Mesendoderm (in vitro differentiated cells): Measurements from ENCODE around the gene RFK.

Experiments
- DNase-seq: peaks from one replicate; pipeline ENCODE4 v3.0.0; 2013
- H2AK5ac ChIP-seq: 2 replicates; pipeline ENCODE4 v1.6.1; 2013; ENCODE audit warnings: low read length, inconsistent platforms
- H2BK120ac ChIP-seq: 2 replicates; pipeline ENCODE4 v1.6.1; 2013; ENCODE audit warnings: low read depth, mild to moderate bottlenecking, low read length, moderate library complexity, mixed read lengths
- H2BK15ac ChIP-seq: replicated peaks from 2 replicates; pipeline ENCODE4 v1.6.1; 2013; ENCODE audit warnings: low read depth, mild to moderate bottlenecking, moderate library complexity
- H2BK5ac ChIP-seq: 2 replicates; pipeline ENCODE4 v1.6.1; 2013; ENCODE audit warnings: low read length, inconsistent platforms
- H3K18ac ChIP-seq: 2 replicates; pipeline ENCODE4 v1.6.1; 2013; ENCODE audit warnings: mild to moderate bottlenecking, low read length, mixed read lengths
- H3K23ac ChIP-seq: one replicate; pipeline ENCODE4 v1.6.1; 2013; ENCODE audit warnings: low read length
- H3K27ac ChIP-seq: 2 replicates; pipeline ENCODE4 v1.5.1; 2013; ENCODE audit warnings: low read depth, mild to moderate bottlenecking, inconsistent platforms, low read length, moderate library complexity
- H3K27me3 ChIP-seq: 2 replicates; pipeline ENCODE4 v1.6.1; 2013; ENCODE audit warnings: low read length, control low read depth, mild to moderate bottlenecking, inconsistent platforms; ENCODE audit not compliant: insufficient read depth, poor library complexity
- H3K36me3 ChIP-seq: 2 replicates; pipeline ENCODE4 v1.6.1; 2013; ENCODE audit warnings: low read length, inconsistent platforms; ENCODE audit not compliant: control insufficient read depth, insufficient read depth
- H3K4ac ChIP-seq: one replicate; pipeline ENCODE4 v1.6.1; 2013; ENCODE audit warnings: low read depth, mild to moderate bottlenecking, low read length, moderate library complexity
- H3K4me1 ChIP-seq: 2 replicates; pipeline ENCODE4 v1.6.1; 2013; ENCODE audit warnings: low read depth, low read length, inconsistent platforms; ENCODE audit not compliant: control insufficient read depth
- H3K4me2 ChIP-seq: 2 replicates; pipeline ENCODE4 v1.6.1; 2013; ENCODE audit warnings: low read length
- H3K4me3 ChIP-seq: 2 replicates; pipeline ENCODE4 v1.5.1; 2013; ENCODE audit warnings: mild to moderate bottlenecking, low read length
- H3K56ac ChIP-seq: one replicate; pipeline ENCODE4 v1.6.1; 2013; ENCODE audit warnings: low read length
- H3K79me1 ChIP-seq: 2 replicates; pipeline ENCODE4 v1.6.1; 2013; ENCODE audit warnings: low read length, inconsistent platforms
- H3K79me2 ChIP-seq: 2 replicates; pipeline ENCODE4 v1.6.1; 2013; ENCODE audit warnings: mild to moderate bottlenecking, low read length; ENCODE audit not compliant: control insufficient read depth, insufficient read depth
- H3K9ac ChIP-seq: 2 replicates; pipeline ENCODE4 v1.6.1; 2013; ENCODE audit warnings: low read length, inconsistent platforms
- H4K5ac ChIP-seq: one replicate; pipeline ENCODE4 v1.6.1; 2013; ENCODE audit warnings: low read length
- H4K8ac ChIP-seq: one replicate; pipeline ENCODE4 v1.6.1; 2013; ENCODE audit warnings: low read depth, mild to moderate bottlenecking, control low read depth, low read length, moderate library complexity
- WGBS: extraction: QIAGEN DNeasy Blood & Tissue Kit; methylation state at CpG from one replicate; pipeline ENCODE4 v1.1.7; 2013; ENCODE audit warnings: low lambda C conversion rate, missing lambda C conversion rate; ENCODE audit not compliant: insufficient coverage; ENCODE audit errors: extremely low coverage; 5-methylcytosine and 5-hydroxymethylcytosine counted together

The RFK gene

GRCh38 chr9:76425677-76426453, 31.6 kb upstream of the RFK start:
- Histone ChIP-seq H3K4me3 (no peak overlapping the region), H3K4ac (no peak overlapping the region), H2AK5ac (no peak overlapping the region), H4K5ac (no peak overlapping the region), H3K27me3 (no peaks in the 10 kb centered on the region), H2BK15ac (no peak overlapping the region), H3K56ac (no peak overlapping the region), H3K27ac (no peak overlapping the region), H3K79me1 (no peaks in the 10 kb centered on the region), H3K23ac (no peak overlapping the region), H2BK5ac (no peak overlapping the region), H2BK120ac (no peak overlapping the region), H3K4me2 (no peak overlapping the region), H3K18ac (no peak overlapping the region), H3K4me1 (no peaks in the 10 kb centered on the region), H3K36me3 (no peaks in the 10 kb centered on the region), H3K9ac (no peak overlapping the region), H4K8ac (no peak overlapping the region), H3K79me2 (no peaks in the 10 kb centered on the region)
- no CpG with 5 or more reads among the region's 8 CpGs for WGBS
- no peak for DNase-seq

- Histone ChIP-seq H3K4me1 (no peaks in the 10 kb centered on the region), H3K9ac (no peak overlapping the region), H2AK5ac (no peak overlapping the region), H2BK5ac (no peak overlapping the region), H4K8ac (no peak overlapping the region), H3K4ac (no peak overlapping the region), H3K23ac (no peak overlapping the region), H3K27ac (no peak overlapping the region), H3K18ac (no peak overlapping the region), H3K27me3 (no peaks in the 10 kb centered on the region), H4K5ac (no peak overlapping the region), H3K79me1 (no peaks in the 10 kb centered on the region), H3K4me2 (no peak overlapping the region), H3K79me2 (no peaks in the 10 kb centered on the region), H3K4me3 (no peak overlapping the region), H2BK120ac (no peak overlapping the region), H3K36me3 (no peaks in the 10 kb centered on the region), H2BK15ac (no peak overlapping the region), H3K56ac (no peak overlapping the region)
- WGBS = no CpG with 5 or more reads among the region's 4 CpGs
- DNase-seq = no peak
Observed at GRCh38 chr9:76424491-76424890, 30.3 kb upstream of the RFK start.

- Histone ChIP-seq H3K27me3 (no peaks in the 10 kb centered on the region), H4K5ac (no peak overlapping the region), H3K9ac (no peak overlapping the region), H3K23ac (no peak overlapping the region), H3K36me3 (no peaks in the 10 kb centered on the region), H2BK120ac (no peak overlapping the region), H3K4me2 (no peak overlapping the region), H3K4ac (no peak overlapping the region), H3K4me1 (no peaks in the 10 kb centered on the region), H2BK5ac (no peak overlapping the region), H2AK5ac (no peak overlapping the region), H3K18ac (no peak overlapping the region), H3K56ac (no peak overlapping the region), H4K8ac (no peak overlapping the region), H2BK15ac (no peak overlapping the region), H3K79me2 (no peaks in the 10 kb centered on the region), H3K79me1 (no peaks in the 10 kb centered on the region), H3K27ac (no peak overlapping the region), H3K4me3 (no peak overlapping the region)
- WGBS = no CpG with 5 or more reads among the region's 2 CpGs
- no peak for DNase-seq
Observed at GRCh38 chr9:76423216-76424177, 29.3 kb upstream of the RFK start.

- Histone ChIP-seq H3K4me3 (no peak overlapping the region), H2BK120ac (no peak overlapping the region), H4K5ac (no peak overlapping the region), H3K79me2 (no peaks in the 10 kb centered on the region), H2AK5ac (no peak overlapping the region), H3K4me1 (no peaks in the 10 kb centered on the region), H4K8ac (no peak overlapping the region), H2BK5ac (no peak overlapping the region), H3K56ac (no peak overlapping the region), H3K27ac (no peak overlapping the region), H3K27me3 (no peaks in the 10 kb centered on the region), H3K4me2 (no peak overlapping the region), H3K18ac (no peak overlapping the region), H3K23ac (no peak overlapping the region), H3K36me3 (no peaks in the 10 kb centered on the region), H3K79me1 (no peaks in the 10 kb centered on the region), H3K9ac (no peak overlapping the region), H3K4ac (no peak overlapping the region), H2BK15ac (no peak overlapping the region)
- DNase-seq = peak; percentile 42
- no CpG with 5 or more reads among the region's 2 CpGs for WGBS
Observed at GRCh38 chr9:76419782-76420380, 25.7 kb upstream of the RFK start.

GRCh38 chr9:76417394-76417793, 23.2 kb upstream of the RFK start:
- no peak overlapping the region for H3K4ac ChIP-seq
- no peak overlapping the region for H3K56ac ChIP-seq
- no peak overlapping the region for H3K9ac ChIP-seq
- no peak overlapping the region for H3K27ac ChIP-seq
- H2BK15ac ChIP-seq = no peak overlapping the region
- no peak overlapping the region for H2BK5ac ChIP-seq
- no peaks in the 10 kb centered on the region for H3K27me3 ChIP-seq
- H3K4me1 ChIP-seq = no peaks in the 10 kb centered on the region
- no peak overlapping the region for H3K4me3 ChIP-seq
- no CpG with 5 or more reads among the region's 1 CpG for WGBS
- no peaks in the 10 kb centered on the region for H3K79me2 ChIP-seq
- H4K8ac ChIP-seq = no peak overlapping the region
- H3K36me3 ChIP-seq = no peaks in the 10 kb centered on the region
- H2AK5ac ChIP-seq = no peak overlapping the region
- H3K23ac ChIP-seq = no peak overlapping the region
- H2BK120ac ChIP-seq = peak overlapping the region; percentile 69
- no peak overlapping the region for H4K5ac ChIP-seq
- no peak overlapping the region for H3K18ac ChIP-seq
- H3K4me2 ChIP-seq = no peak overlapping the region
- H3K79me1 ChIP-seq = no peaks in the 10 kb centered on the region
- DNase-seq = no peak
